DMS153 (cell line): ENCODE measurements around the gene MUC20.
"Not testable (repeated sequence)": the region's sequence is repeated elsewhere in the genome, so short reads cannot be mapped to it uniquely, and the experiment has no call there.

Experiments used
- DNase-seq: peaks from one replicate; lab custom pipeline; 2025; lab: John Stamatoyannopoulos, UW

MUC20 gene, protein sequence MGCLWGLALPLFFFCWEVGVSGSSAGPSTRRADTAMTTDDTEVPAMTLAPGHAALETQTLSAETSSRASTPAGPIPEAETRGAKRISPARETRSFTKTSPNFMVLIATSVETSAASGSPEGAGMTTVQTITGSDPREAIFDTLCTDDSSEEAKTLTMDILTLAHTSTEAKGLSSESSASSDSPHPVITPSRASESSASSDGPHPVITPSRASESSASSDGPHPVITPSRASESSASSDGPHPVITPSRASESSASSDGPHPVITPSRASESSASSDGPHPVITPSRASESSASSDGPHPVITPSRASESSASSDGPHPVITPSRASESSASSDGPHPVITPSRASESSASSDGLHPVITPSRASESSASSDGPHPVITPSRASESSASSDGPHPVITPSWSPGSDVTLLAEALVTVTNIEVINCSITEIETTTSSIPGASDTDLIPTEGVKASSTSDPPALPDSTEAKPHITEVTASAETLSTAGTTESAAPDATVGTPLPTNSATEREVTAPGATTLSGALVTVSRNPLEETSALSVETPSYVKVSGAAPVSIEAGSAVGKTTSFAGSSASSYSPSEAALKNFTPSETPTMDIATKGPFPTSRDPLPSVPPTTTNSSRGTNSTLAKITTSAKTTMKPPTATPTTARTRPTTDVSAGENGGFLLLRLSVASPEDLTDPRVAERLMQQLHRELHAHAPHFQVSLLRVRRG

DNA sequence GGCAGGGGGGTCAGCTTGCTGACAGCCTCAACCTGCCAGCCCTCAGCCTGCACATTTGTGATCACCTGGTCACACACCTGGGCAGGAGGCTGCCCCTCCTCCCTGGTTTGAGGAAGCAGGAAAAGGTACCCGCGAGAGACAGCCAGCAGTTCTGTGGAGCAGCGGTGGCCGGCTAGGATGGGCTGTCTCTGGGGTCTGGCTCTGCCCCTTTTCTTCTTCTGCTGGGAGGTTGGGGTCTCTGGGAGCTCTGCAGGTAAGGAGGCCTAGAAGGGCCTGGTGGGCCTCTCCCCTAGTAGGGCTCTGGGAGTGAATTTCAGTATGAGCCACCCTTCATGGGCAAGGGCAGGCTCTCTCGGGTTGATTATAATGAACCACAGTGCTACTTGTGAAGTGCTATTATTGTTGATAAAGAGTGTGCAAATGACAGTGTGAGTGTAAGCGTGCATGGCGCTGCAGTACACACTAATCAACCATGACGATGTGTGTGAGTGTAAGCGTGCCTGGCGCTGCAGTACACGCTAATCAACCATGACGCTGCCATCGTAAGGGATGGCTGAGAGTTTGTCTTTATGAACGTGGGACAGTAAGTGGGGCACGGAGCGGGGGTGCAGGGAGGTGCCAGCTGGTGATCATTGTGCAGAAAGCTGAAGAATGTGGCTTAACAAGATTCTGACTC is at the start of gene MUC20:
Gene MUC20 (plus strand): TSS at position 148 of the 676 bp plus-strand sequence. CDS start 30 bp downstream, at position 178.
- DNase-seq, result not testable (repeated sequence)

DNA sequence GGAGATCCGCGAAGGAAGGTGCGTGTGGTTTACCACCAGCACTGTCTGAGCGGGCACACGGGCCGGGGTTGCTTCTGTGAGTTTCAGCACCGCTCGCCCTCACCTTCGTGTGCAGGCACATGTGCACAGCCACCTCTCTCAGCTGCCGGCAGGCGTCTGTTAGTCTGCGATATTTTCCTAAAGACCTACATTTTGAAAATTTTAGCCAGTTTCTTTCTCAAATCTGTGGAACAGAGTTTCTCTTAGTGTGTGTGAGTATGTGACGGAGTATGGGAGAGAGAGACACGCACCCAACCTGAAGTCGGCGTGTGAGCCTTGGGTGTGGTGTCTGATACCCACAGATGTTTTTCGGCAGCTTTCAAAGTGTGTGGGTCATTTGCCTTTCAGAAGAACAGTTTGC is 49.5 kb upstream of the MUC20 start:
- DNase-seq, result not testable (repeated sequence)

DNA sequence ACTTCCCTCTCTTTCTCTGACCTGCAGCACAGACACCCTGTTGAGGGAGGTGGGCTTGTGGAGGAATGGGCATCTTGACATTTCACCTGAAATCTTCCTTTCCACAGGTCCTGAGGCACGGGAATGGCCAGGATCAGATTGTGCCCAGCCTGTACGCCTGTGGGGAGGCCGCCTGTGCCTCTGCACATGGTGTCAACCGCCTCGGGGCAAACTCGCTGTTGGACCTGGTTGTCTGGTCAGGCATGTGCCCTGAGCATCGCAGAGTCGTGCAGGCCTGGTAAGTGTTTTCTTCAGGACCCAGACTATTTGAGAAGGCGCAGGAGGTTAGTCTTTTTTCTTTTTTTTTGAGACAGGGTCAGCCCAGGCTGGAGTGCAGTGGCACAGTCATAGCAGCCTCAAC is 47.1 kb upstream of the MUC20 start:
- DNase-seq, result not testable (repeated sequence)

DNA sequence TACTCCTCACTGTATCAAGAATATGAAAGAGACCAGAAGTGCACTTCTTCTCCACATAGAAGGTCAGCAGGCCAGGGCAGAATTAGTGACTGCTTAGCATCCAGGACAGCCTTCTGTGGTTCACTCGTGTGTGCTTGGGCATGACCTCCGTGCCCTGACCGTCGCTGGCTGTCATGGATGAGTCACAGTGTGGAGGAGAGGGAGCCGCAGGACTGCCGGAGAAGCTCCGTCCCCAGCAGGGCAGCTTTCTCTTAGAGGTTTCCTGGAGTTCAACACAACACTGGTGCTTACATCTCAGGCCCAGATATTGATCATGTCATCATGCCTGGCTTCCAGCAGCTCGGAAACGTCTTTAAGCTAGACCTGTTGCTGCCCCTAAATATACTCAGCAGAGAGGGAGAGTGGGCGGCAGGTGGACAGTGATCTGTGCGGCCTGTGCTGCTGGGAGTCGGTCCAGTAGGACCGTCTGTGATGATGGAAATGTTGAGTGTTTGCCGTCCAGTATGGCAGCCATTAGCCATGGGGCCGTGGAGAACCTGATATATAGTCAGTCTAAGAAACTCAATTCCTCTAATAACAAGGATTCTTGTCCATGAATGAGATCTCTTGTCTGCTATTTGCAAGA is 42.3 kb upstream of the MUC20 start:
- DNase-seq, result not testable (repeated sequence)

DNA sequence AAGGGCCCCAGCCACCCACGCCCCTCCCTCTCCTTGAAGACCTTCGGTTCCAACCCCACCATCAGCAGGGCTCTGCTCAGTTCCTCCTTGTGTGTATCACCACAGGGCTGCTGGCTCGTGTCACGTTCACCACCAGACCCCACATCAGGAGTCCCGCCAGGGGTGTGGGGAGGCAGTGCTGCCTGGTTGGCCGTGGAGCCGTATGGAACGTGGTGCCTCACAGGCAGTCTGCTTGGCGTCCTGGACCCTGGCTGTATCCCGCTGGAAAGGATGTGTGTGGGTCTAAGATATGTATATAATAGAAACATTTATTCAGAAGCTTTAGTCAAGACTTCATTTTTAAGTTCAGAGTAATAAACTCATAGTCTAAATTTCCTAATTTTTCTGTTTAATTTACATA is 40.1 kb upstream of the MUC20 start:
- DNase-seq, result not testable (repeated sequence)

DNA sequence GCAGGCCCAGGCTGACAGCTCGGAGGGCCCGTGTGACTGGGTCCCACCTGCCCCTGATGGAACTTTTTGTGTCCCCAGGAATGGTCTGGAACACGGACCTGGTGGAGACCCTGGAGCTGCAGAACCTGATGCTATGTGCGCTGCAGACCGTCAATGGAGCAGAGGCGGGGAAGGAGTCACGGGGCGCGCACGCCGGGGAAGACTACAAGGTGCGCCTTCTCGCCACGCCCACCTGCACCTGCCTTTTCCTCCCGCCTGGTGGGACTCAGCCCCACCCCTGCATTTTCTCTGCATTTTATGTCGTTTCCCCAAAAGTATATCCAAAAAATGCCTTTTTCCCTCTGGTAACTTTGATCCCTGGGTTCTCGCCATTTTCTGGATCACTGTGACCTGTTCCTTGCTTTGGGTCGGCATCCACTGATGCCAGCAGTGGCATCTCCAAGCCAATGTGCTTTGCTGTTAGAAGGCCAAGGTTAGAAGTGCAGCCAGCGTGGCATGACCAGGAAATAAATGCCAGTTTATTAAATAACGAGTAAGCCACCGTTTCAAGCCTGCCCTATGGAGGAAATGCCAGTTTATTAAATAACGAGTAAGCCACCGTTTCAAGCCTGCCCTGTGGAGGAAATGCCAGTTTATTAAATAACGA is 39.2 kb upstream of the MUC20 start:
- DNase-seq, result not testable (repeated sequence)

DNA sequence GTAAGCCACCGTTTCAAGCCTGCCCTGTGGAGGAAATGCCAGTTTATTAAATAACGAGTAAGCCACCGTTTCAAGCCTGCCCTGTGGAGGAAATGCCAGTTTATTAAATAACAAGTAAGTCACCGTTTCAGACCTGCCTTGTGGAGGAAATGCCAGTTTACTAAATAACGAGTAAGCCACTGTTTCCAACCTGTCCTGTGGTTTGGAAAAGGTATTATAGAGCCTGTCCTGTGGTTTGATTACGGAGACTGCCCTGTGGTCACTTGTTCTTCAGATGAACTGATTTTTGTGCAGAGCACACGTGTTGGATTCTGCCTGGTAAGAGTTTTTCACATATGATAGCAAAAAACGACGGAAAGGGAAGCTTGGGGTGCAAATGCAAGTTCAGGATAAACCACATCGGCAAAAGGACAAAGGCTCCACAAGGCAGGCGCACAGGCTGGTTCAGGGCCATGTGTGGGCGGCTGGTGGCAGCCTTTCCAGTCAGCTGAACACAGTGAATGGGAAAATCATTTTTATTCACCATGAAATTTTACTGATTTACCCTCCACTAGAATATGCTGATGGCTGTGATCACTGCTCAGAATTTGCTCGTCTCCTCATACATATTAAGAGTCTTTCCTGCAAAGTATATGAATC is 38.6 kb upstream of the MUC20 start:
- not testable (repeated sequence) for DNase-seq

DNA sequence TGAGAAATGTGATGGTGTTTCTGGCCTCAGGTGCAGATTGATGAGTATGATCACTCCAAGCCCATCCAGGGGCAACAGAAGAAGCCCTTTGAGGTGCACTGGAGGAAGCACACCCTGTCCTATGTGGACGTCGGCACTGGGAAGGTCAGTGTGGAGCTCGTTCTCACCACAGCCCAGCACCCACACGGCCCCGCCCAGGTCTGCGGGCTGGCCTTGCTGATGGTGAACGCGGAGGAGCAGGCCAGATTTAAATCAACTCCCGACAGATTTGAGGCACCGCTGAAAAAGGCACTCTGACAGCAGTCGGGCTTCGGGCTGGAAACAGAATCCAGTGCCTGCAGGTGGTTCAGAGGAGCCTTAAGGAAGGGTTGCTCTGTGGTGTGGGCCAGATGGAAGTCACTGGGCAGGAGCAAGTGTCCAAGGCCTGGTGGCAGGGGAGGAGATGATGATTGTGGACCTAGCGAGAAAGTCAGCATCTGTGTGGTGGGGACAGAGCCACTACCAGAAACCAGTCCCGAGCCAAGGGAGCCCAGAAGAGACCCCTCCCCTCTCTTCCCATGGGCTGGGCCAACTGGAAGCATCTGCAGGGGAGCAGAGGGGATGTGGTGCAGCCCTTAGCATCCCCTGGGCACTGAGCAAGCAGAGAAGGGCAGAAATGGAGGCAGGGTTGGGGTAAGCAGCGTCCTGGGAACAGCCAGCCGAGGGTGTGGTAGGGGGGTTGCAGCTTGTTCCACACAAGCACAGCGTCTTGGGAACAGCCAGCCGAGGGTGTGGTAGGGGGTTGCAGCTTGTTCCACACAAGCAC is 36.9 kb upstream of the MUC20 start:
- not testable (repeated sequence) for DNase-seq

DNA sequence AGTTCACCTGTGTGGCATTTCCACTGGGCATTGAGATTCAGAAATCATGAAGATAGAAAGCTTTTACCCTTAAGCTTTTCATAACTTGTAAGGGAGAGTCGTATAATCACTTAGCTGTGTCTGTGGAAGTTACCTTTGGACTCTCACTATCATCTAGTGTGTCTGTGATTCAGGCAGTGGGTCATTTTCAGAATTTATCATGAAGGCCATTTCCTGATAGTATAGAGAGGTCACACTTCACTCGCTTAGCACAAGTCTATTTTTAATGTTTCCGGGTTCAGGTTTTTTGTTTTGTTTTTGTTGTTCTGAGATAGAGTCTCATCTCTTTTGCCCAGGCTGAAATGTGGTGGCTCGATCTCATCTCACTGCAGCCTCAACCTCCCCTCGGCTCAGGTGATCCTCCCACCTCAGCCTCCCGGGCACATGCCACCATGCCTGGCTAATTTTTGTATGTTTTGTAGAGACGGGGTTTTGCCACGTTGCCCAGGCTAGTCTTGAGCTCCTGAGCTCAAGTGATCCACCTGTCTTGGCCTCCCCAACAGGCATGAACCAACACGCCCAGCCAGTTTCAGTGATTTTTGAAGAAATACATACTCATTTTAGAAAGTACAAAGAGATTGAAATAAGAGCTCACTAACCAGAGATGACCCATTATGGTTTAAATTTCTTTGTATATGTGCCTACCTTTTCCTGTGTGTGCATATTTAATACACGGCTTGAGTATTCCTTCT is 36.1 kb upstream of the MUC20 start:
- DNase-seq, result not testable (repeated sequence)

DNA sequence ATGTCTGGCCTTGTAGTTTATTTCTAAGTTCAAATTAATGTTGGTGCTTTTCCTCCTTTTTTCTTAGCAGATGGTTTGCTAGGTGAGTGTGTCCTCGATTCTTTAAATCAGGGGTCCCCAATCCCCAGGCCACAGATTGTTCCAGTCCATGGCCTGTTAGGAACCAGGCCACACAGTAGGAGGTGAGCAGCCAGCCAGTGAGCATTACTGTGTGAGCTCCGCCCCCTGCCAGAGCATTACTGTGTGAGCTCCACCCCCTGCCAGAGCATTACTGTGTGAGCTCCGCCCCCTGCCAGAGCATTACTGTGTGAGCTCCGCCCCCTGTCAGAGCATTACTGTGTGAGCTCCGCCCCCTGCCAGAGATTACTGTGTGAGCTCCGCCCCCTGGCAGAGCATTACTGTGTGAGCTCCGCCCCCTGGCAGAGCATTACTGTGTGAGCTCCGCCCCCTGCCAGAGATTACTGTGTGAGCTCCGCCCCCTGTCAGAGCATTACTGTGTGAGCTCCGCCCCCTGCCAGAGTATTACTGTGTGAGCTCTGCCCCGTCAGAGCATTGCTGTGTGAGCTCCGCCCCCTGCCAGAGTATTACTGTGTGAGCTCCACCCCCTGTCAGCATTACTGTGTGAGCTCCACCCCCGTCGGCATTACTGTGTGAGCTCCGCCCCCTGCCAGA is 34.1 kb upstream of the MUC20 start:
- DNase-seq, result not testable (repeated sequence)

DNA sequence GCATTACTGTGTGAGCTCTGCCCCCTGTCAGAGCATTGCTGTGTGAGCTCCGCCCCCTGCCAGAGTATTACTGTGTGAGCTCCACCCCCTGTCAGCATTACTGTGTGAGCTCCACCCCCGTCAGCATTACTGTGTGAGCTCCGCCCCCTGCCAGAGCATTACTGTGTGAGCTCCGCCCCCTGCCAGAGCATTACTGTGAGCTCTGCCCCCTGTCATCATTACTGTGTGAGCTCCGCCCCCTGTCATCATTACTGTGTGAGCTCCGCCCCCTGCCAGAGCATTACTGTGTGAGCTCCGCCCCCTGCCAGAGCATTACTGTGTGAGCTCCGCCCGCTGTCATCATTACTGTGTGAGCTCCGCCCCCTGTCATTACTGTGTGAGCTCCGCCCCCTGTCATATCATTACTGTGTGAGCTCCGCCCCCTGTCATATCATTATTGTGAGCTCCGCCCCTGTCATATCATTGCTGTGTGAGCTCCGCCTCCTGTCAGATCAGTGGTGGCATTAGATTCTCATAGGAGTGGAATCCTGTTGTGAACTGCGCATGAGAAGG is 33.5 kb upstream of the MUC20 start:
- DNase-seq, result not testable (repeated sequence)

DNA sequence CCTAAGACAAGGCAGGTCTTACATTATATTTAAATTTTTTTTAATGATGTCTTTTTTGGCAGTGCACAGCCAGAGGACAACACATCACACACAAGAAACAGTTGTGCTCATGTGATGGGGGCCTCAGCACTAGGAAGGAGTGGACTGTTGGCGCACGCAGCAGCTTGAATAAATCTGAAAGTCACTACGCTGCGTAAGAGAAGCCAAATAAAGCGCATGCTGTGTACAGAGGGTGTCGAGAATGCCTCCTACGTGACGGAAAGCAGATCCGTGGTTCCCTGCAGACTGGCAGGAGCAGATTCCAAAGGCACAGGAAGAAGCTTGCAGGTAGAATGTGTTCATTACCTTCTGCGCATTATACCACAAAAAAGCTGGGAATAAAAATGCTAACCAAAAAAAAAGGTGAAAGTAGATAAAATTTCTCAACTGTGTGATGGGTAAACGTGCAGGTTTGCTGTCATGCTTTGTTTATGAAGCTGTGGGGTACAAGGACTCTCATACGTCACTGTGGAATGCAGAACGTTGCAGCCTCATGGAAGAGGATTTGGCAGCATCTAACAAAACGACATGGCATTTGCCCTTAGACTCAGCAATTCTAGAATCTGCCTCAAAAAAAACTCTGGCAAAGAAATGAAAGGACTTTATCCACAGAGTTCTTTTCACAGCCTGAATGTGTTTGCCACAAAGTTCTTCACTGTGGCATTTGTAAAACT is 32.2 kb upstream of the MUC20 start:
- not testable (repeated sequence) for DNase-seq

DNA sequence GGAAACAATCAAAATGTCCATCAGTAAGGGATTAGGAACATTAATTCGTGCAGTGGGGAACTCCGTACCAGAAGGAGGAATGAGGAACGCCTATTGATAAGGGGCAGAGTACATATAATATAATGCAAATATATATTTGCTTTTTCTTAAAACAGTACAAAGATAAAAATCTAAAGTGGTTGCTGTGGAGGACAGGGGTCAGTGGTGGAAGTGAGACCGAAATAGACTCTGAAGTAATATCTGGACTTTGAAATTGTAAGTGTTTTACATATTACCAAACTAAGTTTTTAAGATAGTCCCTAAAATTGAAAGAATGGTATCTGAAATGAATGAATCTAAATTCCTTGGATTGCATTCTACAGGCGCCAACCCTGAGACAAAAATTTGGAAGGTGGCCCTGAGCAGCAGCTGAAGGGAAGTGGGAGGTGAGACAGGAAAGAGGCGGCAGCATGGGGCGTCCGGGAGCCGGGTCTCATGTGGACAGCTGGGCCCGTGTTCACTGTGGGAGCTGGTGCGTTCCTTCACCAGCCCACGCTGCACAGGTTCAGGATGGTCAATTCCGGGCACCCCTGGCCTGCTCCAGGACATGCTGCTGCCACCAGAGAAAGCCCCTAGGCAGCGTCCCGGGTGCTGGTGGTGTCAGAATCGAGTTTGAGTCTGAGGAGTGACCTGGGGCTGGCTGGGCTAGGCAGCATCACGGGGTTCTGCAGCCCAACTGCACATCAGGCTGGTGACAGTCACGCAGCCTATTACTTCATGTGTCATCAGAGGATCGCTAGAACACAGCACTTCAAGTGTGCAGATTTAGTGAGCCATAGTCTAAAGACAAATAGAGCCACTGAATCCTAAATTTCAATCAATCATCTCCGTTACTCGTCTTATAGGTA is 31.4 kb upstream of the MUC20 start:
- DNase-seq, result not testable (repeated sequence)

DNA sequence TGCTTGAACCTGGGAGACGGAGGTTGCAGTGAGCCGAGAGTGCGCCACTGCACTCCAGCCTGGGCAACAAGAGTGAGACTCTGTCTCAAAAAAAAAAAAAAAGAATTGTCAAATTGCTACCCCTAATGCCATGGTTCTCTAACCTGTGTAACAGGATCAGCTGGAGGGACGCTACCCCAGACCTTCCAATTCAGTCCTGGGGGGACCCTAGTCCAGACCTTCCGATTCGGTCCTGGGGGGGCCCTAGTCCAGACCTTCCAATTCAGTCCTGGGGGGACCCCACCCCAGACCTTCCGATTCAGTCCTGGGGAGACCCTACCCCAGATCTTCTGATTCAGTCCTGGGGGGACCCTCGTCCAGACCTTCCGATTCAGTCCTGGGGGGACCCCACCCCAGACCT is 29.8 kb upstream of the MUC20 start:
- DNase-seq, result no peak

DNA sequence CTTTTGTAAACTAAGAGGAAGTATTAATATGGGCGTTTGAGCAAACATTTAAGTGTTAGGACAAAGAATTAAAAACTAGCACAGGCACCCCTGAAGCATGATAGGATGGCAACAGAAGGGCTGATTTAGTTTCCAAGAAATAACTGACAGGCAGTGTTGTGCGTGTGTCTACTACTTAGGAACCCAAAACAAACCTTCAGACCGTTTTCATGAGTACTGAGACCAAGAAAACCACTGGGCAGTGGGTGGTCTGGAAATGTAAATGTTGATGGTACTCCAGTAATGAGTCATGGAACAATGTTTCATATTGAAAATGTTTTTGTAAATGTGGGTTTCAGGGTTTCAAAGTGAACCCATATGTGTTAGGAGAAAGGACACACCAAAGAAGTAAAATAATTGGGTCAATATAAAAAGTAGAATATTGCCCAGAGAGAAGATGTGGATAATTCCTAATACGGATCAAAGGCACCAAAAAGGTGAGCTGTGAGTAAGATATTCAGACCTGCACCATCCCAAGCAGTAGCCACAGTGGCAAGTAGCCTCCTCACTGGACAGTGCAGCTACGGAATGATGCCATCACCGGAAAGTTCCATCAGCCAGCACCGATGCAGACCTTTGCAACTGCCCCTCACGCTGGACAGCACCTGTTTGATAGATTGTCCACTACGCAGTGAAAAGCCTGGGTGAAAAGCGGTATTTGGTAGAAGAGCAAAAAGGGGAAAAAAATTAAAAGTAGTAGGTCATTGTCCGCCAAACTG is 29.0 kb upstream of the MUC20 start:
- DNase-seq, result not testable (repeated sequence)

DNA sequence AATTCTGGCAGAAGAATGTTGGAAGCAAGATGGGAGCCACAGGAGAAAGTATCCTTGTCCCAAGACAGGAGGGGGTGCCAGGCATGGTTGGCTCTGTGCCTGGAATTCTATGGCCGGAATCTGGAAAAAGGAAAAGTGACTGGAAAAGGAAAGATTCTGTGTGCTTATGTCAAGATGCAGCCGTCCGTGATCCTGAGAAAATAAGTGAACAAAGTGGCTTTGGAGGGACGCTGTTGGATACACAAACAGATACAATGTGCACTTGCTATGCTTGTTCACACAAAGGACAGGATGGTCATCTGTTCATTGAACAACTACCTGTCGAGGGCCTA is 28.5 kb upstream of the MUC20 start:
- no peak for DNase-seq
